Measurements from ENCODE around the gene CAMTA1. TPM values are rescaled to one million over a fixed set of nuclear protein-coding genes. Genes with fewer than 3 reads are reported as not detected.

Gene CAMTA1
- total RNA-seq, 1 donor from 2014 or later: 63.8 TPM

DNA sequence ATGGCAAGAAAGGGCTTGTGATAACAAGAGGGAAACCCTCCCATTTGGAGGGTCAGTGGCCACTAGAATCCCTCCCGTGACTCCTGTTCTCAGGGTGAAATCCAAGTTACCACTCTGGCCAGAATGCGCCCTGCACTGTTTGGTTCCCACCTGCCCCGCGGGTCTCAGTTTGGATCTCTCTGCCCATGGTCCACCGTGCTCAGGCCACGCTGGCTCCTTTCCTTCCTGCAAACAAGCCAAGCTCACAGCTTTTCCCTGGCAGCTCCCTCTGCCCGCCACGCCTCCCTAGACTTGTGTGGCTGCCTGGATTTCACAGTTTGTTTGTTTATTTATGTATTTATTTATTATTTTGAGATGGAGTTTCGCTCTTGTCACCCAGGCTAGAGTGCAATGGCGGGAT lies 806.3 kb downstream of the CAMTA1 start:
- Mint-ChIP-seq H3K4me3 (ENCODE audit: unreplicated experiment) (no peak overlapping the region), H3K27me3 (ENCODE audit: low read depth) (peaks cover 8% of the 10 kb centered on the region), H3K36me3 (ENCODE audit: low read depth) (peaks cover 1% of the 10 kb centered on the region), H3K9me3 (ENCODE audit: low read depth) (no peaks in the 10 kb centered on the region), H3K27ac (ENCODE audit: unreplicated experiment) (no peak overlapping the region), H3K4me1 (ENCODE audit: low read depth) (no peaks in the 10 kb centered on the region)
- TF ChIP-seq, protein P1, sequence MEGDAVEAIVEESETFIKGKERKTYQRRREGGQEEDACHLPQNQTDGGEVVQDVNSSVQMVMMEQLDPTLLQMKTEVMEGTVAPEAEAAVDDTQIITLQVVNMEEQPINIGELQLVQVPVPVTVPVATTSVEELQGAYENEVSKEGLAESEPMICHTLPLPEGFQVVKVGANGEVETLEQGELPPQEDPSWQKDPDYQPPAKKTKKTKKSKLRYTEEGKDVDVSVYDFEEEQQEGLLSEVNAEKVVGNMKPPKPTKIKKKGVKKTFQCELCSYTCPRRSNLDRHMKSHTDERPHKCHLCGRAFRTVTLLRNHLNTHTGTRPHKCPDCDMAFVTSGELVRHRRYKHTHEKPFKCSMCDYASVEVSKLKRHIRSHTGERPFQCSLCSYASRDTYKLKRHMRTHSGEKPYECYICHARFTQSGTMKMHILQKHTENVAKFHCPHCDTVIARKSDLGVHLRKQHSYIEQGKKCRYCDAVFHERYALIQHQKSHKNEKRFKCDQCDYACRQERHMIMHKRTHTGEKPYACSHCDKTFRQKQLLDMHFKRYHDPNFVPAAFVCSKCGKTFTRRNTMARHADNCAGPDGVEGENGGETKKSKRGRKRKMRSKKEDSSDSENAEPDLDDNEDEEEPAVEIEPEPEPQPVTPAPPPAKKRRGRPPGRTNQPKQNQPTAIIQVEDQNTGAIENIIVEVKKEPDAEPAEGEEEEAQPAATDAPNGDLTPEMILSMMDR (IDR thresholded peaks at IDR 0.05): no peak
- peak; percentile 52 for DNase-seq (ENCODE audit: low spot score)

DNA sequence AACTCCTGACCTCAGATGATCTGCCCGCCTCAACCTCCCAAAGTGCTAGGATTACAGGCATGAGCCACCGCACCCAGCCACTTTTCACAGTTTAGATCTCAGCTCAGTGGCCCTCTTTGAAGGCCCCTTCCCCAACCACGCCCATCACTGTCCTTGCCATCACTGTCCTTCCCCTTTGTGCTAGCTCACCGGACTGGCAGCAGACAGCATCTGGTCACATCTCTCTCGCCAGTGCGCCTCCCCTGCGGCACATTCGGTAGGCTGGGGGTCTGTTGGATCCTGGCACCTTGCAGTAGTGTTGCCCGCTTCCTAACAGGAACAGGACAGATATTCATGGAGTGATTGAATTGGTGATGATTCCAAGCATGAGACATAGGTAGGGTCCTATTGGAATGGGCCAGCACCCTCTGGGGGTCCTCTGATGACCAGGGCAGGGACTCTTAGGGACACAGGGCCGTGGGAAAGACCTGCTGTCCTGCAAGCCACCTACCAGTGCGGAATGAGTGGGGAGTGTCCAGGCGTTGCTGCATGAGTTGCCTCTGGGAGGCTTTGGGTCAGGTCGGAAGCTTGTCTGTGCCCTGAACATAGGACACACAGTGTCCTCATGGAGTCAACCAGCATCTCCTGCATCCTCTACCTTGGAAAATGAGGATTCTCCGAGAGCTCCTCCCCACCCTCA lies 807.0 kb downstream of the CAMTA1 start:
- Mint-ChIP-seq H3K4me3 (ENCODE audit: unreplicated experiment) (no peak overlapping the region), H3K4me1 (ENCODE audit: low read depth) (no peaks in the 10 kb centered on the region), H3K9me3 (ENCODE audit: low read depth) (no peaks in the 10 kb centered on the region), H3K36me3 (ENCODE audit: low read depth) (peaks cover 1% of the 10 kb centered on the region), H3K27me3 (ENCODE audit: low read depth) (peaks cover 8% of the 10 kb centered on the region), H3K27ac (ENCODE audit: unreplicated experiment) (no peak overlapping the region)
- TF ChIP-seq, protein P1 (IDR thresholded peaks at IDR 0.05): no peak
- peak; percentile 67 for DNase-seq (ENCODE audit: low spot score)

DNA sequence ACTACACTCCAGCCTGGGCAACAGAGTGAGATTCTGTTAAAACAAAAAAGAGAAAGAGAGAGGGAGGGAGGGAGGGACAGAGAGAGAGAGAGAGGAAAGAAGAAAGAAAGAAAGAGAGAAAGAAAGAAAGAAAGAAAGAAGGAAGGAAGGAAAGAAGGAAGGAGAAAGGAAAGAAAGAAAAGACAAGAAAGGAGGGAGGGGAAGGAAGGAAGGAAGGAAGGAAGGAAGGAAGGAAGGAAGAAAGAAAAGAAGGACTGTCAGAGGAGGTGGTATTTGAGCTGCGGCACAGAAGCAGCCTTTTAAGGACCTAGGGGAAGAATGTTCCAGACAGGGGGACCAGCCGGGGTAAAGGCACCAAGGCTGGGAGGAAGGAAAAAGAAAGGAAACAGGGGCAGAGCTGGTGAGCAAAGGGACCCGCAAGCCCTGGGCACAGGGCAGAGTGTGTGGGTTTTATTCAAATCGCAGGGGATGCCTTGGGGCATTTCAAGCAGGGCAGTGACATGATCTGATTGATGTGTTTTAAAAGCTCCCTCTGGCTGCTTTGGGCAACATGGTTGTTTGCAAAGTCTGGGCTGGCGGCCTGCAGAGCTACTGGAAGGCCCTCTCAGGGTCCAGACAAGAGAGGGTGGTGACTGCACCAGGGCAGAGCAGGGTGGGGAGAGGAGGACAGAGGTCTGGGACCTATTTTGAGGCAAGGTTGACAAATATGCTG lies 808.9 kb downstream of the CAMTA1 start:
- TF ChIP-seq, protein P1 (IDR thresholded peaks at IDR 0.05): no peak
- peak; percentile 53 for DNase-seq (ENCODE audit: low spot score)
- no peak overlapping the region for H3K4me3 Mint-ChIP-seq (ENCODE audit: unreplicated experiment)
- H3K4me1 Mint-ChIP-seq (ENCODE audit: low read depth): no peaks in the 10 kb centered on the region
- H3K27me3 Mint-ChIP-seq (ENCODE audit: low read depth): peaks cover 8% of the 10 kb centered on the region
- peaks cover under 1% of the 10 kb centered on the region for H3K9me3 Mint-ChIP-seq (ENCODE audit: low read depth)
- peaks cover 1% of the 10 kb centered on the region for H3K36me3 Mint-ChIP-seq (ENCODE audit: low read depth)
- H3K27ac Mint-ChIP-seq (ENCODE audit: unreplicated experiment): no peak overlapping the region

DNA sequence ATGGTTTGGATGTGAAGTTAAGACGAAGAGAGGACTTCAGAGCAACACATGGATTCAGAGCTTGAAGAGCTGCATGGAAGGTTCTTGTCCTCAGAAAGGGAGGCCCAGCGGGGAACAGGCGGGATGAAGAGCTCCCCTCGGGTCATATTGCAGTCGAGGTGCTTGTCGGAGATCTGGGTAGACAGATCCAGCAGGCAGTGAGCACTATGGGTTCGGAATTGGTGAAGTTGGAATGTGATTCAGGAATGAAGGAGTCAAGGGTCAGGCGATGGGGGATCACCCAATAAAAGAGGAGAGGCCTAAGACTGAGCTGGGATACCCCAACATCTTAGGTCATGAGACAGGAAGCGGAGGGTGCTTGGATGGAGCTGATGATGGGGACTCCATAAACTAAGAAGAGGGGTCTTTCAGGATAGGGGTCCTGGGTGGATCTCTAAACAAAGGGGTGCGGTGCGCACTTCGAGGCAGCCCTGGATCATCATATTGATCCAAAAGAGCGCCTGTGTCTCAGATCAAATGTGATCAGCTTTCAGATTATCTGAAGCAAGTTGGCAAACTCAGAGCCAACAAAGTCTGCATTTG lies 809.6 kb downstream of the CAMTA1 start:
- Mint-ChIP-seq H3K4me3 (ENCODE audit: unreplicated experiment) (no peak overlapping the region), H3K27ac (ENCODE audit: unreplicated experiment) (no peak overlapping the region), H3K9me3 (ENCODE audit: low read depth) (peaks cover 5% of the 10 kb centered on the region), H3K36me3 (ENCODE audit: low read depth) (peaks cover 2% of the 10 kb centered on the region), H3K27me3 (ENCODE audit: low read depth) (peaks cover 10% of the 10 kb centered on the region), H3K4me1 (ENCODE audit: low read depth) (no peaks in the 10 kb centered on the region)
- TF ChIP-seq, protein P1 (IDR thresholded peaks at IDR 0.05): no peak
- peak; percentile 36 for DNase-seq (ENCODE audit: low spot score)

DNA sequence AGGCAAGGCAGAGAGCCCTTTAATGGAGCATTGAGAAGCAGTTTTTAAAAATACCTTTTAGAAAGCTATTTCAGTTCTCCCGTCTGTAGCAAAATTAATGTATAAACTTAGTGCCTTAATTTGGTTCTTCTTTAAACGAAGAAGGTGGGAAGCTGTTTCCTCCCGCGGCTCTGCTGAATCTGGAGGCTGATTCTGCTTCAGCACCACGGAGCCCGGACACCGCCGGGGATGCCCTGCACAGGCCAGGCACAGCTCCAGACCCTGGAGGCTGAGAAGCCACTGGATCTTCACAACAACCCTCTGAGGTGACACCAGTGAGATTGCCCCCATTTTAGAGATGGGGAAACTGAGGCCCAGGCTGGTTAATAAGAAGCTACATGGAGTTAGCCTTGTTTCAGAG lies 810.1 kb downstream of the CAMTA1 start:
- Mint-ChIP-seq H3K9me3 (ENCODE audit: low read depth) (peaks cover 5% of the 10 kb centered on the region), H3K4me1 (ENCODE audit: low read depth) (no peaks in the 10 kb centered on the region), H3K36me3 (ENCODE audit: low read depth) (peaks cover 3% of the 10 kb centered on the region), H3K4me3 (ENCODE audit: unreplicated experiment) (no peak overlapping the region), H3K27ac (ENCODE audit: unreplicated experiment) (no peak overlapping the region), H3K27me3 (ENCODE audit: low read depth) (peaks cover 14% of the 10 kb centered on the region)
- TF ChIP-seq, protein P1 (IDR thresholded peaks at IDR 0.05): no peak
- DNase-seq (ENCODE audit: low spot score): peak; percentile 52
